Activated T-cell treated with anti-CD3 and anti-CD28 coated beads, Interleukin-2, amount 50 U/mL, for 4 hours (primary cell): ENCODE data around the gene DCAF7. TPM values are rescaled to one million over a fixed set of nuclear protein-coding genes. Genes with fewer than 3 reads are reported as not detected.

ENCODE experiments used
- ATAC-seq, 2 donors: fragments of 200-7000 bp; cut with Tn5 transposase; one replicate each; pipeline ENCODE4 v1.10.0; 2021
- DNase-seq: peaks from one replicate; pipeline ENCODE4 v3.0.0-alpha.2; 2020
- H3K27me3 Mint-ChIP-seq: one replicate; pipeline ENCODE4 v1.8.0; 2021; ENCODE audit warnings: low read depth, mixed read lengths
- H3K36me3 Mint-ChIP-seq: one replicate; pipeline ENCODE4 v1.8.0; 2022; ENCODE audit warnings: mixed read lengths; ENCODE audit not compliant: insufficient read depth
- H3K4me1 Mint-ChIP-seq: one replicate; pipeline ENCODE4 v1.8.0; 2021; ENCODE audit warnings: low read depth, mixed read lengths
- H3K4me3 Mint-ChIP-seq: one replicate; pipeline ENCODE4 v1.8.0; 2021; ENCODE audit warnings: mild to moderate bottlenecking, moderate library complexity, mixed read lengths
- H3K9me3 Mint-ChIP-seq: one replicate; pipeline ENCODE4 v1.8.0; 2021; ENCODE audit warnings: mixed read lengths
- total RNA-seq, 3 donors: library from RNA; stranded (reverse); gene quantifications; one replicate each; pipeline ENCODE4 v1.2.1, GENCODE V29; 2021

Gene DCAF7
- total RNA-seq, 3 donors from 2014 or later, result 82.1 to 89.7 (median 86.0) TPM

DNA sequence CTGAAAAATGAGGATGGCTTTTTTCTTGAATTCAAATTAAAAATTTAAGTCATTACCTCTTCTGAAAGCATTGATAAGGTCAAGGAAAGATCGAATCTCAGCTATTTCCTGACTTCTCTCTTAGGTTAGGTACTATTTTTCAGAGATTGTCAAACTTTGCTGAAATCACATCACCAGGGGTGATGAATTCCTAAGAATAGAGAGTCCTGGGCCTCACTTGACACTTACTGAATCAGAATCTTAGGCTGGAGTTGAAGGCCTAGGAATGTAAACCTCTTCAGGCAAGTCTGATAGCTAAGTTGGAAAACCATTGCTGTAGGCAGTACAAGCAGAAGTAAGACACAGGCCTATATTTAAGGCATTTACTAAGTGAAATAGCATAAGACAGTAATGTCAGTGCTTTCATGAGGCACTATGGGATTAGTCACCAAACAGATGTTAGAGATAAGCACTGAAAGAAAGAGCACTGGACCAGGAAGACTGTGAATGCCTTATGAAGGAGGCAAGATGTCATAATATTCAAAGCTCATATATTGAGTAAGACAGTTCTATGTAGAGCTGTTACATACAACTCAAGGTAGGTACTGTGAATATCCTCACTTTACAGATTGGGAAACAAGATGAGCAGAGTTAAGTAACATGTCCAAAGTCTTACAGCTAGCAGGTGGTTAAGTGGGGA lies 21.5 kb downstream of the DCAF7 start:
- DNase-seq (no peak), ATAC-seq (peak; percentile 78 to 85)
- H3K27me3 Mint-ChIP-seq, result no peaks in the 10 kb centered on the region
- no peak overlapping the region for H3K4me3 Mint-ChIP-seq
- H3K36me3 Mint-ChIP-seq, result peaks cover 5% of the 10 kb centered on the region
- peaks cover 36% of the 10 kb centered on the region for H3K4me1 Mint-ChIP-seq
- H3K9me3 Mint-ChIP-seq, result no peaks in the 10 kb centered on the region

DNA sequence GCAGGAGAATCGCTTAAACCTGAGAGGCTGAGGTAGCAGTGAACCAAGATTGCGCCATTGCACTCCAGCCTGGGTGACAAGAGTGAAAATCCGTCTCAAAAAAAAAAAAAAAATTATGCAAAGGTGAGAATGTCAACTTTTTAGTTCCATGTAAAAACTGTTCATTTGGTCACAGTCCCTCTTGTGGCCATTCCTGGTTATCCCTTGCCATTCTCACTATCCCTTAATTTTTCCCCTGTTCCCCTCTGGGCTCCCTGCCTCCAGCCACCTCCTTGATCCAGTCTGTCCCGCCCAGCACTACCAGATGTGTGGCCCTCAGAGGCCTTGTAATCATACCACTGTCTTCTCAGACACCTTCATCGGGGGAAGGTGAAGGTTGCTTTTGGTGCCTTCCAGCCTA lies 23.4 kb downstream of the DCAF7 start:
- Mint-ChIP-seq H3K36me3 (peaks cover 5% of the 10 kb centered on the region), H3K9me3 (no peaks in the 10 kb centered on the region), H3K4me3 (no peak overlapping the region), H3K4me1 (peaks cover 36% of the 10 kb centered on the region), H3K27me3 (no peaks in the 10 kb centered on the region)
- ATAC-seq, result no peak
- no peak for DNase-seq

DNA sequence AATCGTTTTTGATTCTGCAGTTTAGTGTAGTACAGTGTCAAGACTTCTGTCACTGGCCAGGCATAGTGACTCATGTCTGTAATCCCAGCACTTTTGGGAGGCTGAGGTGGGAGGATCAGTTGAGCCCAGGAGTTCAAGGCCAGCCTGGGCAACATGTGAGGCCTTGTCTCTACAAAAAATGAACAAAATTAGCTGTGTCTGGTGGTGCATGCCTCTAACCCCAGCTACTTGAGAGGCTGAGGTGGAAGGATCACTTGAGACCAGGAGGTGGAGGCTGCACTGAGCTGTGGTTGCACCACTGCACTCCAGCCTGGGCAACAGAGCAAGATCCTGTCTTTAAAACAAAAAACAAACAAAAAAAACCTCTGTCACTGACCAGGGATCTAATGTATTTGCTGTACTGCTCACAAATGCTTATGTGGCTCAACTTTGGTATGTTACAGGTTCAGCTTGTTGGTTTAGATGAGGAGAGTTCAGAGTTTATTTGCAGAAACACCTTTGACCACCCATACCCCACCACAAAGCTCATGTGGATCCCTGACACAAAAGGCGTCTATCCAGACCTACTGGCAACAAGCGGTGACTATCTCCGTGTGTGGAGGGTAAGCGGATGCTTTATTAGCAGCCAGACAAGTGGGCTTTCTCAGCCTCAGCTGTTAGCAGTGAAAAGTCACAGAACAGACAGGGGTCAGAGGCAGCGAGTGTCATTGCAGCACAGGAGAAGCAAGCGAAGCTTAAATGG lies 27.9 kb downstream of the DCAF7 start:
- no peak for DNase-seq
- H3K9me3 Mint-ChIP-seq, result no peaks in the 10 kb centered on the region
- peaks cover 16% of the 10 kb centered on the region for H3K4me1 Mint-ChIP-seq
- no peak overlapping the region for H3K4me3 Mint-ChIP-seq
- H3K27me3 Mint-ChIP-seq, result no peaks in the 10 kb centered on the region
- ATAC-seq, result no peak
- H3K36me3 Mint-ChIP-seq, result peaks cover 32% of the 10 kb centered on the region

DNA sequence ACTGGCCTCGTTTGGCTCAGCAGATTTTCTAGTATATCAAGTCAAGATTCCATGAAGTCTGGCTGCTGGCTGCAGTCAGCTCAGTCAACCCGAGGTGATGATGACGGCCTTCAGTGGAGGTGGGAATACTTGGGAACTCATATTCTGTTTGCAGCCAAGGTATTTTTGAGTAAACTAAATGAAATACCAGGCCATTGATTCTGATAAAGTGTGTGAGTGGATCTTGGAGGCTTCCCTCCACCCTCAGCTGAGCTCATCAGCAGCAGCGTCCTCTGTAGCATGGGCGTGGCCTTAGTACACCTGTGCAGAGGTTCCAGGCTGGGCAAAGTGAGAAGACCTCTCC lies 28.5 kb downstream of the DCAF7 start:
- DNase-seq (no peak), ATAC-seq (no peak)
- H3K4me1 Mint-ChIP-seq, result peaks cover 15% of the 10 kb centered on the region
- H3K27me3 Mint-ChIP-seq, result no peaks in the 10 kb centered on the region
- no peak overlapping the region for H3K4me3 Mint-ChIP-seq
- H3K9me3 Mint-ChIP-seq, result no peaks in the 10 kb centered on the region
- H3K36me3 Mint-ChIP-seq, result peaks cover 36% of the 10 kb centered on the region

DNA sequence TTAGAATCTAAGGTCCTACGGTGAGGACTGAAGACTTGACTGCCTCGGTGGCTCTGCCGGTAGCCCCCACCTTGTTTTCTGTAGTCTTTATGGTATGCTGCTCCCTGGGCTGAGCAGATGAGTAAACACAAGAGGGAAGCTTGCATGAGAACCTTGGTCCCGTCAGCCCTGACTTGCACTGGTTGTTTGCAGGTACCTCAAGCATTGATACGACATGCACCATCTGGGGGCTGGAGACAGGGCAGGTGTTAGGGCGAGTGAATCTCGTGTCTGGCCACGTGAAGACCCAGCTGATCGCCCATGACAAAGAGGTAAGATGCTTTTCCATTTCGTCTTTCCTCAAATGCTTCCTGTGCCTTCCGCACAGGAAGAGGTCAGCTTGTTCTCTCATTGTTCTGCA lies 29.4 kb downstream of the DCAF7 start:
- Mint-ChIP-seq H3K36me3 (peaks cover 39% of the 10 kb centered on the region), H3K4me3 (no peak overlapping the region), H3K4me1 (peaks cover 14% of the 10 kb centered on the region), H3K9me3 (no peaks in the 10 kb centered on the region), H3K27me3 (no peaks in the 10 kb centered on the region)
- ATAC-seq, result no peak
- no peak for DNase-seq

DNA sequence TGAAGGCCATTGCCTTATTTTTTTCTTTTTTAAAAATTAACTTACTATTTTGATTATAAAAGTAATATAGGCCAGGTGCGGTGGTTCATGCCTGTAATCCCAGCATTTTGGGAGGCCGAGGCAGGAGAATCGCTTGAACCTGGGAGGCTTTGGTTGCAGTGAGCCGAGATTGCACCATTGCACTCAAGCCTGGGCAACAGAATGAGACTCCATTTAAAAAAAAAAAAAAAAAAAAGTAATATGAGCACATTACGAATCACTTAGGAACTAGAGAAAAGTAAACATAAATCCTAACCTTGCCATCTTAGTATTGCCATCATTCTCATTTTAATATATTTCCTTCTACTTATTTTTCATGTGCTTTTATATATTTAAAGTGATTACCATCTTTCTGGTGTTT lies 37.5 kb downstream of the DCAF7 start:
- Mint-ChIP-seq H3K27me3 (no peaks in the 10 kb centered on the region), H3K9me3 (no peaks in the 10 kb centered on the region), H3K4me3 (no peak overlapping the region), H3K4me1 (peaks cover 21% of the 10 kb centered on the region), H3K36me3 (peaks cover 37% of the 10 kb centered on the region)
- DNase-seq (no peak), ATAC-seq (no peak)

GRCh38 chr17:63588797-63589196 lies 38.5 kb downstream of the DCAF7 start:
- Mint-ChIP-seq H3K4me3 (no peak overlapping the region), H3K4me1 (peaks cover 17% of the 10 kb centered on the region), H3K9me3 (no peaks in the 10 kb centered on the region), H3K36me3 (peaks cover 28% of the 10 kb centered on the region), H3K27me3 (no peaks in the 10 kb centered on the region)
- ATAC-seq, result no peak
- DNase-seq, result no peak

- H3K4me3 Mint-ChIP-seq, result no peak overlapping the region
- no peaks in the 10 kb centered on the region for H3K27me3 Mint-ChIP-seq
- ATAC-seq (no peak), DNase-seq (no peak)
- peaks cover 29% of the 10 kb centered on the region for H3K36me3 Mint-ChIP-seq
- peaks cover 14% of the 10 kb centered on the region for H3K4me1 Mint-ChIP-seq
- no peaks in the 10 kb centered on the region for H3K9me3 Mint-ChIP-seq
Observed at GRCh38 chr17:63589646-63590045, 39.4 kb downstream of the DCAF7 start.

DNA sequence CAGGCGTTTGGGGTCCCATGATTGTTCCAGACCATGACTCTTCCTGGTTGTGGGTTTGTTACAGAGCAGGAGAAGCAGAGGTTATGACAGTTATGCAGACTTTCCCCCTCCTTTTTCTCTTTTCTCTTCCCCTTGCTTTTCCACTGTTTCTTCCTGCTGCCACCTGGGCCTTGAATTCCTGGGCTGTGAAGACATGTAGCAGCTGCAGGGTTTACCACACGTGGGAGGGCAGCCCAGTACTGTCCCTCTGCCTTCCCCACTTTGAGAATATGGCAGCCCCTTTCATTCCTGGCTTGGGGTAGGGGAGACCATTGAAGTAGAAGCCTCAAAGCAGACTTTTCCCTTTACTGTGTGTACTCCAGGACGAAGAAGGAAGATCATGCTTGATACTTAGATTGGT lies 42.5 kb downstream of the DCAF7 start:
- H3K27me3 Mint-ChIP-seq, result no peaks in the 10 kb centered on the region
- no peak for DNase-seq
- H3K4me3 Mint-ChIP-seq, result no peak overlapping the region
- peaks cover 14% of the 10 kb centered on the region for H3K4me1 Mint-ChIP-seq
- H3K9me3 Mint-ChIP-seq, result no peaks in the 10 kb centered on the region
- no peak for ATAC-seq
- H3K36me3 Mint-ChIP-seq, result peaks cover 23% of the 10 kb centered on the region

GRCh38 chr17:63595132-63595531 lies 44.9 kb downstream of the DCAF7 start:
- H3K4me1 Mint-ChIP-seq, result peaks cover 29% of the 10 kb centered on the region
- no peaks in the 10 kb centered on the region for H3K9me3 Mint-ChIP-seq
- ATAC-seq (no peak), DNase-seq (no peak)
- peaks cover 10% of the 10 kb centered on the region for H3K36me3 Mint-ChIP-seq
- no peaks in the 10 kb centered on the region for H3K27me3 Mint-ChIP-seq
- H3K4me3 Mint-ChIP-seq, result no peak overlapping the region

GRCh38 chr17:63596856-63597586 lies 46.7 kb downstream of the DCAF7 start:
- H3K4me3 Mint-ChIP-seq, result no peak overlapping the region
- ATAC-seq (peak in 1 of 2 donors; percentile 9), DNase-seq (no peak)
- no peaks in the 10 kb centered on the region for H3K9me3 Mint-ChIP-seq
- peaks cover 3% of the 10 kb centered on the region for H3K36me3 Mint-ChIP-seq
- H3K27me3 Mint-ChIP-seq, result no peaks in the 10 kb centered on the region
- peaks cover 42% of the 10 kb centered on the region for H3K4me1 Mint-ChIP-seq

GRCh38 chr17:63598281-63598680 lies 48.0 kb downstream of the DCAF7 start:
- H3K4me1 Mint-ChIP-seq, result peaks cover 42% of the 10 kb centered on the region
- H3K27me3 Mint-ChIP-seq, result no peaks in the 10 kb centered on the region
- peaks cover 3% of the 10 kb centered on the region for H3K36me3 Mint-ChIP-seq
- no peak for DNase-seq
- ATAC-seq, result peak in 1 of 2 donors; percentile 44
- peak overlapping the region; percentile 6 for H3K4me3 Mint-ChIP-seq
- H3K9me3 Mint-ChIP-seq, result no peaks in the 10 kb centered on the region

- DNase-seq (peak; percentile 71), ATAC-seq (peak; percentile 91 to 94)
- H3K27me3 Mint-ChIP-seq, result no peaks in the 10 kb centered on the region
- H3K36me3 Mint-ChIP-seq, result peaks cover 13% of the 10 kb centered on the region
- H3K4me1 Mint-ChIP-seq, result peaks cover 40% of the 10 kb centered on the region
- H3K4me3 Mint-ChIP-seq, result peak within 1 kb of the TSS; percentile 96
- H3K9me3 Mint-ChIP-seq, result no peaks in the 10 kb centered on the region
Observed at GRCh38 chr17:63600569-63601438, 50.5 kb downstream of the DCAF7 start, which contains the start of gene TACO1. TSS of gene TACO1 (plus strand) at chr17:63600895. CDS start at chr17:63601084, 189 bp downstream.
